ENCODE measurements around the gene LRRC8D.
"Not testable (repeated sequence)": the region's sequence is repeated elsewhere in the genome, so short reads cannot be mapped to it uniquely, and the experiment has no call there.

The LRRC8D gene

GRCh38 chr1:89820422-89821321 lies at the start of gene LRRC8D:
LRRC8D (plus strand) TSS chr1:89821032; CDS start chr1:89933069, 112,037 bp downstream.
- DNase-seq, result peak; percentile 58

DNA sequence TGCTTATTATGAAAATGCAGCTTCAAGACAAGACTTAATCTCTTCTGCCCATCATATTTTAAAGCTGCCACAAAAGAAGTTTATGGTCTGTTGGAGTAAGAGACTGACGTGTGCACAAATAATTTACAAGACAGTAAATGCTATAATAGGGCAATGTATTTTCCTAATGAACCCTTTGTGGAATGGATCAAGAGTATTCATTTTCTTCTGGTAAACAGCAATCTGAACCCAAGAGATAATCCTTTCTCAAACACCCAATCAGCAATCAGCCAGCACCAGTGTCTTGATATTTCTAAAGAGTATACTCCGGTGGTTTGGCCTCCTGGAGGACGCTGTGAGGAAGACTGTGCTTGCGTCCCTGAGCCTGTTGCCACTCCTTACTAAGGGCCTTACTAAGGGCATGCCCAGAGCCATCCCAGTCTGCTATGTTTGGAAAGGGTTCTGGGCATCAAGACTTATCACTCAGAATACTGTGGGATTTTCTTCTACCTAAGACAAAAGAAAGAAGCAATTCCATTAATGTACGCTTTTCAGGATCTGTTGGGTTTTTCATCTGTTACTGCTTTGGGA lies 48.8 kb upstream of the LRRC8D start:
- no peak for DNase-seq

DNA sequence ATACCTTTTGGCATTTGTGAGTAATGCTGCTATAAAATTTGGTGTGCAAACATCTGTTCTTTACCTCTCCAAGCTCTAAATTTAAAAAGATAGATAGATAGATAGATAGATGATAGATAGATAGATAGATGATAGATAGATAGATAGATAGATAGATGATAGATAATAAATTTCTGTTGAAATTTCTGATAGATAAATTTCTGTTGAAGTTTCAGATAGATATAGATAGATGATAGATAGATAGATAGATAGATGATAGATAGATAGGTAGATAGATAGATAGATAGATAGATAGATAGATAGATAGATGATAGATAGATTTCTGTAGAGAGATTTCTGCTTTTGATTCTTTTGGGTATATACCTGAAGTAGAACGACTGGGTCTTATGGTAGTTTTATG lies 44.7 kb upstream of the LRRC8D start:
- not testable (repeated sequence) for DNase-seq

DNA sequence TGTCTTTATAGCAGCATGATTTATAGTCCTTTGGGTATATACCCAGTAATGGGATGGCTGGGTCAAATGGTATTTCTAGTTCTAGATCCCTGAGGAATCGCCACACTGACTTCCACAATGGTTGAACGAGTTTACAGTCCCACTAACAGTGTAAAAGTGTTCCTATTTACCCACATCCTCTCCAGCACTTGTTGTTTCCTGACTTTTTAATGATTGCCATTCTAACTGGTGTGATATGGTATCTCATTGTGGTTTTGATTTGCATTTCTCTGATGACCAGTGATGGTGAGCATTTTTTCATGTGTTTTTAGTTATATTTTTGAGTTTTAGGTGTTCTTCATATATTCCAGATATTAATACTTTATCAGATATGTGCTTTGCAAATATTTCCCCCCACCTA lies 43.6 kb upstream of the LRRC8D start:
- not testable (repeated sequence) for DNase-seq

DNA sequence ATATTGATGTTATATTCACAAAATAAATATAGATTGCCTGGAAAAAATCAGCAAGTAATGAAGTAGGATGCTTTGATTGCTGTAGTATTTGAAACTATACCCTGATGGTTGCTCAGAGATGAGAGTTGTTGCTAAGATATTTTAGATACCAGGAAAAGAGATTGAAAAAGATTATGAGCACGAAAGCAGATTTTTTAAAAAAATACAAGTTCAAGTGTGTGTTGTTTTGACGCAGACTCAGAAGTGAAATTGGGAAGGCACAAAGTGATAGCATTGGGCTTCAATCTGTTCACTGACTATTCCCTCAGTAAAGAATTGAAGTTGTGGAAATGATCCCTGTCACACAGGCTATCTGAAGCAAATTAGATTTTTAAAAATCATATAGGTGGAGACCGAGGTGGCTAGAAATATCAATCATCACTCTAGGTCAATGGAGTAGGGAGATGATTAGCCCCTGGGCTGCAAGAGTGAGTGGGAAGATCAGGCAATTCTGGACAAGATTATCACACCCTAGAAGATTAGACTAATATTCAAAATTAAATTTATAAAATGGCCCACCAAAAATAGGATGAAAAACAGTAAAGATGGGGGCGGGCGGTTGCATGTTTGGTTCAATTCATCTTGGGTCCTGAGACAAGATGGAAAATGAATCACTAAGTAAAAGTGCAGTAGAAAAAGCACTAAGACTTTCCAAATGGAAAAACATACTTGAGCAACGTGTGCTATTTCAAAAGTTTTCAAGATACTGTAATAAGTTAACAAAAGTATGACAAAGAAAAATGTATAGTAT lies 41.5 kb upstream of the LRRC8D start:
- DNase-seq, result peak; percentile 23

DNA sequence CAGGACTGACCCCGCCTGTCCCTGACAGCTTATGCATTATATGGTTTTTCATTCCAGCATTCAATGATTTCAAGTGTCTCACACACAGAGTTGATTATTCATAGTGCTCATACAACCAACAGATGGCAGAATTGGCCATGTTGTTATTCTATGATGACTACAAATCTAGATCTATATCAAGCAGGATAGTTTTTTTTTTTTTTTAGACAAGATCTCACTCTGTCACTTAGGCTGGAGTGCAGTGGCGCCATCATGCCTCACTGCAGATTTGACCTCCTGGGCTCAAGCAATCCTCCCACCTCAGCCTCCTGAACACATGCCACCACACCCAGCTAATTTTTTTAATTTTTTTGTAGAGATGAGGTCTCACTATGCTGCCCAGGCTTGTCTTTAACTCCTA lies 40.1 kb upstream of the LRRC8D start:
- no peak for DNase-seq

- DNase-seq, result peak; percentile 71
These were observed 39.2 kb upstream of the LRRC8D start for GRCh38 chr1:89781494-89782126.

DNA sequence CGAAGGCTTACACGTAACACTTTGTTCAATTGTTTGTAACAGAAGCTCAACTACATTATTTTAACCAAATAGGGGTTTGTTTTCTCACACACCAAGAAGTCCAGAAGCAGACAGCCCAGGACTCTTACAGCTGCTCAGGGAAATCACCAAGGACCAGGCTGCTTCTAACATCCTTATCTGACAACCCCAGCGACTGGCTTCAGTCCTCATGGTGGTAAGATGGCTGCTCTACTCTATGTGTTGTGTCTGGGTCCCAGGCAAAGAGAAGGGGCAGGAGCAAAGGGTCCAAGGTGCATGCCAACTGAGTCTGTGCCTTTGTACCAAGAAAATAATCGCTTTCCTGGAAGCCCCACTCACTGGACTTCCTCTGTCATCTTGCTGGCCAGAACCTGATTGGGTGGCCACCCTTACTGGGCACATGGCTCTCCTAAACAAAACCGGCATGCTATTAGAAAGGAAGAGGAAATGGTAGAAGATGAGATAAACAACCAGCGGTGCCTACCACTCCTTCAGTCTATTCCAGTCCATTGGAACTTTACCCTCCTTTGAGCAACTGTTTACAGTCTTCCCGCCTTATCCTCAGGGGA lies 34.1 kb upstream of the LRRC8D start:
- no peak for DNase-seq

- no peak for DNase-seq
These were observed 30.2 kb upstream of the LRRC8D start for GRCh38 chr1:89790592-89790991.

- DNase-seq, result no peak
These were observed 29.6 kb upstream of the LRRC8D start for GRCh38 chr1:89791064-89791726.

GRCh38 chr1:89794406-89794805 lies 26.4 kb upstream of the LRRC8D start:
- DNase-seq, result no peak

- not testable (repeated sequence) for DNase-seq
These were observed 25.3 kb upstream of the LRRC8D start for GRCh38 chr1:89795571-89795970.

DNA sequence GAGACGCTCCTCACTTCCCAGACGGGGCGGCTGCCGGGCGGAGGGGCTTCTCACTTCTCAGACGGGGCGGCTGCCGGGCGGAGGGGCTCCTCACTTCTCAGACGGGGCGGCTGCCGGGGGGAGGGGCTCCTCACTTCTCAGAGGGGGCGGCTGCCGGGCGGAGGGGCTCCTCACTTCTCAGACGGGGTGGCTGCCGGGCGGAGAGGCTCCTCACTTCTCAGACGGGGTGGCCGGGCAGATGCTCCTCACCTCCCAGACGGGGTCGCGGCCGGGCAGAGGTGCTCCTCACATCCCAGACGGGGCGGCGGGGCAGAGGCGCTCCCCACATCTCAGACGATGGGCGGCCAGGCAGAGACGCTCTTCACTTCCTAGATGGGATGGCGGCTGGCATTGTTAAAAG lies 23.0 kb upstream of the LRRC8D start:
- not testable (repeated sequence) for DNase-seq

DNA sequence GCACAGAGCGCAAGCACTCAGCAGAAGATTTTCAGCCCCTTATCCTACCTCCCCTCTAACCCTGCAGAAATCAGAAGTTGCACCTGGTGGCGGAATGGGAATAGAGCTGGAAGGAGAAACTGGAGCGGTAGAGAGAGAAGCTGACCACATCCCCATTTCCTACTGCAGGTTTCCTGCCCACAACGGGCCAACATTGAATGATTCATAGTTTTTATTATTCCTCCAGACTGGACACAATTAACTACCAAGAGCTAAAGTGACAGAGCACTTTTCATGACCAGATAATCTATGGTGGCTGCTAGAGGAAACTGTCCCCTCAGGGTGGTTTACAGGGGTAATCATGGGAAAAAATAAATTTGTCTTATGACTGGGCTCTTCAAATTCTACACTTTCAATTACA lies 21.3 kb upstream of the LRRC8D start:
- DNase-seq, result no peak

GRCh38 chr1:89800022-89800655 lies 20.7 kb upstream of the LRRC8D start:
- DNase-seq, result no peak

DNA sequence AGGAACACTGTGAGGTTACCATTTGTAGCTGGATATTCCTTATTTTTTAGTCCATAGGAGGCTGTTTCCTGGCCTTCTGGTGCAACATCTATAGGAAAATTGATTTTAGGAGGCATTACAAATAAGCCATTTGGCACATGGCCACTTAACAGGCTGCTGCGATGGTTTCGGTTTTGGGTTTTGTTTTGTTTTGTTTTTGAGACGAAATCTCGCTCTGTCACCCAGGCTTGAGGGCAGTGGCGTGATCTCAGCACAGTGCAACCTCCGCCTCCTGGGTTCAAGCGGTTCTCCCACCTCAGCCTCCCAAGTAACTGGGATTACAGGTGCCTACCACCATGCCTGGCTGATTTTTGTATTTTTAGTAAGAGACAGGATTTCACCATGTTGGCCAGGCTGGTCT lies 20.1 kb upstream of the LRRC8D start:
- DNase-seq, result no peak

GRCh38 chr1:89802051-89802450 lies 18.8 kb upstream of the LRRC8D start:
- DNase-seq, result no peak

GRCh38 chr1:89802841-89803240 lies 18.0 kb upstream of the LRRC8D start:
- DNase-seq, result no peak

DNA sequence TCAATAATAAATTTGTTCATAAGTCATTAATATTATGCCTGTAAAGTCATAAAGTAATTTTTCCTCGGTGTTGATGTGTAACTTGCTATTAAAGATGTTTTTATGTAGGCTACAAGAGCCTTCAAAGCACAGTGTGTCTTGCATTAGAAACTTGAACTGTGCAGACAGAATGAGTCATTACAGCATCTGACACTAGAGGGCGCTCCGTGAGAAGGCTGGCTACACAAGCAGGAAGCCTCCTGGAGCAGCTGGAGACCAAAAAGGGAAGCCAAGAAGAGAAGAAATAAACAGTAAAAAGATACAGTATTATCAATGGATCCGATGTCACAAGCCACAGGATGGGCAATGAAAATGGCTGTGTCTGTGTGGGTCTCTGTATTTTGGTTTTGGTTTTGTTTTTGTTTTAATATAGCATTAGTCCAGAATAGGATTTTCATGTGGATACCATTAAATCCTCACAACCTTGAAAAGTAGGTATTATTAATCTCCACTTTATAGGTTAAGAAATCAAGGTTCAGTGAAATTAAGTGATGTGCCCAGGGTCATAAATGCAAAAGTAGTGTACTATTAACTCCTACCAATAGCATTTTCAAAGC lies 16.1 kb upstream of the LRRC8D start:
- peak; percentile 84 for DNase-seq

- no peak for DNase-seq
These were observed 14.2 kb upstream of the LRRC8D start for GRCh38 chr1:89806616-89807015.

DNA sequence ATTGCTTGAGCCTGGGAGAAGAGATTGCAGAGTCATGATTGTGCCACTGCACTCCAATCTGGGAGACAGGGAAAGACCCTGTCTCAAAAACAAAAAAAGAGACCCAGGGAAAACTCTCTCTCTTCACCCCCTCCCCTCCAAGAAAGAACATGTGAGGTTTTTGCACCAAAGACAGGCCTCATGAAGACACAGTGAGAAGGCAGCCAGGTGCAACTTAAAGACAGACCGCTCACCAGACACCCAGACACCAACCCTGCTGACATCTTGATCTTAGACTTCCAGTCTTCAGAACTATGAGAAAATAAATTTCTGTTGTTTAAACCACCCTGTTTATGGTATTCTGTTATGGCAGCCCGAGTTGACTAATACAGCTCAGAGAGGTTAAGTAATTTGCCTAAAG lies 13.3 kb upstream of the LRRC8D start:
- DNase-seq, result no peak

Data from stimulated activated CD4-positive, alpha-beta T cell treated with anti-CD3 and anti-CD28 coated beads, Interleukin-12 subunit alpha, Interleukin-12 subunit beta, amount 100 ng/mL, for 4 hours (primary cell).